Neural crest cell (in vitro differentiated cells): Measurements from ENCODE around the gene TMEM45A. TPM values are rescaled to one million over a fixed set of nuclear protein-coding genes. Genes with fewer than 3 reads are reported as not detected.
"Not testable (repeated sequence)": the region's sequence is repeated elsewhere in the genome, so short reads cannot be mapped to it uniquely, and the experiment has no call there.

Experiments used
- DNase-seq: peaks from one replicate; pipeline ENCODE4 v3.0.0; 2021; ENCODE audit warnings: low read depth, mixed read lengths, low spot score
- H3K27ac Mint-ChIP-seq: one replicate; pipeline ENCODE4 v1.8.0; 2021; ENCODE audit warnings: mild to moderate bottlenecking, mixed read lengths; ENCODE audit not compliant: unreplicated experiment
- H3K27me3 Mint-ChIP-seq: 2 replicates; pipeline ENCODE4 v1.8.0; 2021; ENCODE audit warnings: low read depth, mild to moderate bottlenecking, mixed read lengths
- H3K36me3 Mint-ChIP-seq: 2 replicates; pipeline ENCODE4 v1.8.0; 2021; ENCODE audit warnings: low read depth, mild to moderate bottlenecking, mixed read lengths
- H3K4me1 Mint-ChIP-seq: 2 replicates; pipeline ENCODE4 v1.8.0; 2021; ENCODE audit warnings: mixed read lengths
- H3K4me3 Mint-ChIP-seq: one replicate; pipeline ENCODE4 v1.8.0; 2021; ENCODE audit warnings: mild to moderate bottlenecking, mixed read lengths
- H3K9me3 Mint-ChIP-seq: 2 replicates; pipeline ENCODE4 v1.8.0; 2021; ENCODE audit warnings: mixed read lengths
- CTCF ChIP-seq: fragments of 200-600 bp; sonication (generic); conservative IDR thresholded peaks from 2 replicates; pipeline ENCODE4 v1.5.0; 2021; ENCODE audit warnings: antibody characterized with exemption, mild to moderate bottlenecking
- total RNA-seq: library from RNA; stranded (reverse); gene quantifications from 2 replicates; pipeline ENCODE4 v1.2.1, GENCODE V29; 2021

The TMEM45A gene
- total RNA-seq, 1 donor from 2014 or later = 18.7 TPM

- no peak overlapping the region for H3K27ac Mint-ChIP-seq
- H3K27me3 Mint-ChIP-seq = no peaks in the 10 kb centered on the region
- no peaks in the 10 kb centered on the region for H3K4me1 Mint-ChIP-seq
- no peak overlapping the region for H3K4me3 Mint-ChIP-seq
- no peak for DNase-seq
- no peak for TF ChIP-seq CTCF
- H3K9me3 Mint-ChIP-seq = peaks cover 24% of the 10 kb centered on the region
- H3K36me3 Mint-ChIP-seq = peaks cover 32% of the 10 kb centered on the region
Measured at GRCh38 chr3:100506355-100506754, 13.9 kb downstream of the TMEM45A start.

- Mint-ChIP-seq H3K36me3 (peaks cover 22% of the 10 kb centered on the region), H3K9me3 (peaks cover 22% of the 10 kb centered on the region)
- H3K4me3 Mint-ChIP-seq, DNase-seq, H3K27me3 Mint-ChIP-seq, H3K4me1 Mint-ChIP-seq, H3K27ac Mint-ChIP-seq: not testable (repeated sequence)
Measured at GRCh38 chr3:100509818-100510217, 17.4 kb downstream of the TMEM45A start.

- Mint-ChIP-seq H3K36me3 (peaks cover 19% of the 10 kb centered on the region), H3K27ac (no peak overlapping the region), H3K9me3 (peaks cover 2% of the 10 kb centered on the region), H3K4me1 (no peaks in the 10 kb centered on the region), H3K27me3 (no peaks in the 10 kb centered on the region), H3K4me3 (no peak overlapping the region)
- TF ChIP-seq CTCF = no peak
- DNase-seq = no peak
Measured at GRCh38 chr3:100516232-100516631, 23.8 kb downstream of the TMEM45A start.

- no peak overlapping the region for H3K4me3 Mint-ChIP-seq
- no peaks in the 10 kb centered on the region for H3K4me1 Mint-ChIP-seq
- no peak for TF ChIP-seq CTCF
- peaks cover 24% of the 10 kb centered on the region for H3K36me3 Mint-ChIP-seq
- H3K27me3 Mint-ChIP-seq = no peaks in the 10 kb centered on the region
- peaks cover 2% of the 10 kb centered on the region for H3K9me3 Mint-ChIP-seq
- H3K27ac Mint-ChIP-seq = no peak overlapping the region
- no peak for DNase-seq
Measured at GRCh38 chr3:100516838-100517237, 24.4 kb downstream of the TMEM45A start.

- Mint-ChIP-seq H3K27ac (no peak overlapping the region), H3K4me1 (no peaks in the 10 kb centered on the region), H3K27me3 (no peaks in the 10 kb centered on the region), H3K36me3 (peaks cover 25% of the 10 kb centered on the region), H3K9me3 (peaks cover 2% of the 10 kb centered on the region), H3K4me3 (no peak overlapping the region)
- TF ChIP-seq CTCF = no peak
- no peak for DNase-seq
Measured at GRCh38 chr3:100517276-100517675, 24.9 kb downstream of the TMEM45A start.

- Mint-ChIP-seq H3K27ac (no peak overlapping the region), H3K36me3 (peaks cover 30% of the 10 kb centered on the region), H3K4me3 (no peak overlapping the region), H3K9me3 (peaks cover 2% of the 10 kb centered on the region), H3K27me3 (no peaks in the 10 kb centered on the region), H3K4me1 (no peaks in the 10 kb centered on the region)
- no peak for TF ChIP-seq CTCF
- DNase-seq = no peak
Measured at GRCh38 chr3:100518244-100518643, 25.8 kb downstream of the TMEM45A start.
